Gastroesophageal sphincter (tissue), 3 donors: Measurements from ENCODE around the gene DNAL4.

Source experiments
- CTCF ChIP-seq, 4 experiments: fragments of 200-600 bp in 2 of 4; fragments of 450-650 bp in 2 of 4; sonication (generic) in 1 of 4; IDR thresholded peaks; one replicate each; pipeline ENCODE4 v1.5.1; 2017 to 2019; ENCODE audit warnings: antibody characterized with exemption in 4 of 4, mild to moderate bottlenecking in 2 of 4, moderate library complexity in 2 of 4
- EP300 ChIP-seq: sonication (generic); formaldehyde crosslinking; IDR thresholded peaks from one replicate; pipeline ENCODE4 v1.6.1; 2017; ENCODE audit warnings: antibody characterized with exemption, mild to moderate bottlenecking

GRCh38 chr22:38731703-38732161 is 62.2 kb downstream of the DNAL4 start:
- TF ChIP-seq CTCF (IDR thresholded peaks at IDR 0.05) (no peak), EP300 (no peak)
